ENCODE measurements around the gene DLG2.

DLG2 gene

DNA sequence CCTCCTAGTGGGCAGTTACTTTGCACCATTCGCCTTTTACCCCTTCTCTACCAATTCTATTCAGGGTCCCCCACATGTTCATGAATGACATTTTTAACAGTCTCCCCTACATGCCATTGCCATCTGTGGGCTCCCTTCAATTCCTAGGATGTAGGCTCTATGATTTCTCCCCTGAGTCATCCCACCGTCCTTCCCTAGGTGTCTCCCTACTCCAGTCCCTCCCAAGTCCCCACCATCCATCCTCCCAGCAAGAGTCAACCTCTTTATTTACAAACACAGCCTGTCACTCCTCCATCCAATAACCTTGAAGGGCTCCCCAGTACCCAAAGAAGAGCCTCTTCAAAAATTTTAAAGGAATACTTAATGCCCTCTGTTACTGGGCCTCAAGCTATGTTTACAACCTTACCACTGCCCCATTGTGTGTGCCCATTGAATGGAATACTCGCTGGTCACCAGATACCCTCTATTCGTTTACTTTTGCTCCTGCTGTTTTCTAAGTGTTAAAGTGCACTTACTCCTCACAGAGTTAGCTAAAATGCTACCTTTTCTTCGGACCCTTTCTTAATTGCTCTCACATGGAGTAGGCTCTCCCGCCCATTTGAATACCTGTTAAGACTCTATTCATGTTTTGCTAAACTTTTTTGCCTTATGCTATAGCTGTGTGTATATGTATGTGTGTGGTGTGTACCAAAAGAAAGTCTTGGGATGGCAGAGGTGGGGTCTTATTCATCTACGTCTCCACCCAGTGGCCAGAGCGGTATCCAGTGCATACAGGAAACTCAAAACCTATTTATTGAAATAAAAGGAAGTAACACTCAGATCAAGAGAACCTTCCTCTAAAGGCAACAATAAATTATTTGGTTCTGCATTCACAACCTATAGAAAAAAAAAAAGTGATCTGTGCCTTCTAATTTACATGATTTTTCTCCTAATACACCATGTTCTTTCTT, 2105.2 kb downstream of the DLG2 start:
- peak; percentile 34 for DNase-seq (ENCODE audit: low spot score)

GRCh38 chr11:83520849-83521248, 2106.3 kb downstream of the DLG2 start:
- DNase-seq (ENCODE audit: low spot score), result no peak

- no peak for DNase-seq (ENCODE audit: low spot score)
These were observed 2115.5 kb downstream of the DLG2 start for GRCh38 chr11:83511646-83512045.

DNA sequence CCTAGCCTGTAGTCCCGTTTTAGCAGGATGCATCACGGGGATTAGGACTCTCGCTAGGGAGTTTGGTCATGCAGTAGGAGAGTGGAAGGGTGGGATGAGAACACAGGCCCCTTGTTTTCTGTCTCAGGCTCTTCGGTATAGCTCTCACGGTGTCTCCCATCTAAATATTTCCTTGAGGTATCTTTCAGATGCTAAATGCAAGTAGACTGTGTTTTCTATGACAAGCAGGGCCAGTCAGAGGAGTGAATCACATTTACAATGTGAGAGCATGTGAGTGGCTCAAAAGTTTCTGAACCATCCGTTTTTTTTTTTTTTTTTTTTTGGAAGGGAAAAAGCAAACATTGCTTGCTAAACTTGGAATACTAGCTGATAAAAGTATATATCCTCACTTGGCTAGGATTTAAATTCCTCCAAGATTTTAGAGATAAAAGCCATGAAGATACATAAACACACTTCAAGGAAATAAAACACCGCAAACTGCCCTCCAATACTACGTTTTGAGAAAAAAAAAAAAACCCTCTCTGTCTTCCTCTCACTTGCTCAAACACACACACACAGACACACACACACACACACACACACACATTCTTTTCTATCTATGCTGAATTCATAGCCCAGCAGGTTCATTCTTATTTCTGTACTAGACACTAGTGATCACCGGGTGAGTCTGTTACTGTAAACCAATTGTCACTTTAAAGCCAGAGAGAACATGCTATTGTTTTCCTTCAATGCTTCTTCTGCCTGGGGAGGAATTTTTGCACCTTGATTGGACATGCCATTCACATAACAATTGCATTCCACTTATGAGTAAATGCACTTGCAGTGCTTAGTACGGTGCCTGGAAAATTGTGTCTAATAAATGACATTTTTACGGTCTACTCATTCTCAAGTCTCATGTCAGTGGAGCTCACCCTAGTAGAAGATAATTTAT, 2116.3 kb downstream of the DLG2 start:
- no peak for DNase-seq (ENCODE audit: low spot score)

- DNase-seq (ENCODE audit: low spot score), result no peak
These were observed 2118.3 kb downstream of the DLG2 start for GRCh38 chr11:83508804-83509203.

- no peak for DNase-seq (ENCODE audit: low spot score)
These were observed 2125.1 kb downstream of the DLG2 start for GRCh38 chr11:83502041-83502440.

DNA sequence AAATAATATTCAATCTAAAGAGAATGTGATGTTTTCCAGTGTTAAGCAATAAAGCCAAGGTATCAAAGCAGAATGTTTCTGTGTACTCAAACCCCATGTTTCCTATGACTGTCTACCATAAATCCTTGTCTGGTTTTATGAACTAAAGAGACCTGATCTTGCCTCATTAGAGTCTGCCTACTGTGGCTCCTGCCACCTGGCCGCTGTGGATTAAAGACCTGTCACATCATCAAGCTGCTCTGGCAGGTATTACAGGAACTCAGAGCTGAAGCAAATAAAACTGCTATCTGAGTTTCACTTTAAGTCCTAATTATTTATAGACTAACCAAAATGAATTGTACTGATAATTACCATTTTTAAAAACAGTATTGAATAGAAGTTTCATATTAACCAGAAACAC, 2133.2 kb downstream of the DLG2 start:
- no peak for DNase-seq (ENCODE audit: low spot score)

- no peak for DNase-seq (ENCODE audit: low spot score)
These were observed 2134.1 kb downstream of the DLG2 start for GRCh38 chr11:83493034-83493433.

GRCh38 chr11:83483808-83484207, 2143.3 kb downstream of the DLG2 start:
- no peak for DNase-seq (ENCODE audit: low spot score)

DNA sequence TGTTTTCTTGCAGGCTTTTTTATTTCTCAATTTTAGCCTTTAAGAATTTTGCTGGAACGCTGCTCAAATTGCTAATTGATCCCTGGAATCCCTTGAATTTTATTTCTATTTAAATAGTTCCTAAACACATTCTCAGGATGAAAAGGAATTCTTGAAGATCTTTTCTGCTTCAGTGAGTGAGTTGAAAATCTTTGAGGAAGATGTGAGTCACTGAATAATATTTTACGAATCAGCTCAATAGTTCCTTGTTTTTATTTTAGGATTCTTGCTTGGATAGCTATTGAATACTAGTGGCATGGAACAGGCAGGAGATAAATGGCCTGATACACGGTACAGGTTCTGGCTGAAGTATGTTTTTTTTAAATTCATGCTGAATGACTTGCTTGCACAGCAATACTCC, 2146.3 kb downstream of the DLG2 start:
- no peak for DNase-seq (ENCODE audit: low spot score)

DNA sequence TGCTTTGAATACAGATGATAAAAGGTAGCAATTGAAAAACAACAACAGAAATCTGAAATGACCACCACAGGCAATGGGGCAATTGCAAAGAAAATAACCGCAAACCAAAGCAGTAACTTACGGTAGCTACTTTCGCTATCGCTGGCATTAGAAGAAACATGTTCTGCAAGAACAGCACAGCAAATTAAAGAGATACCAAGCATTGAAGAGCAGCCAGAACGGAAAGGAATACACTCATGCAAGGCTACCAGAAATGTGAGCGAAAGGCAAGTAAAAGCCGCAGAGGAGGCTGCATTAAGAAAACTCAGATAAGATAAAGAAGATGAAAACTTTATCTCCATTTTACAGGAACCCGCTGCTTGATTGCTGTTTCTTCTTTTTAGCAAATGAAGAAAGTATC, 2146.9 kb downstream of the DLG2 start:
- DNase-seq (ENCODE audit: low spot score), result no peak

GRCh38 chr11:83477772-83478171, 2149.4 kb downstream of the DLG2 start:
- no peak for DNase-seq (ENCODE audit: low spot score)

GRCh38 chr11:83475760-83476159, 2151.4 kb downstream of the DLG2 start:
- DNase-seq (ENCODE audit: low spot score), result no peak

GRCh38 chr11:83473743-83474142, 2153.4 kb downstream of the DLG2 start:
- no peak for DNase-seq (ENCODE audit: low spot score)

DNA sequence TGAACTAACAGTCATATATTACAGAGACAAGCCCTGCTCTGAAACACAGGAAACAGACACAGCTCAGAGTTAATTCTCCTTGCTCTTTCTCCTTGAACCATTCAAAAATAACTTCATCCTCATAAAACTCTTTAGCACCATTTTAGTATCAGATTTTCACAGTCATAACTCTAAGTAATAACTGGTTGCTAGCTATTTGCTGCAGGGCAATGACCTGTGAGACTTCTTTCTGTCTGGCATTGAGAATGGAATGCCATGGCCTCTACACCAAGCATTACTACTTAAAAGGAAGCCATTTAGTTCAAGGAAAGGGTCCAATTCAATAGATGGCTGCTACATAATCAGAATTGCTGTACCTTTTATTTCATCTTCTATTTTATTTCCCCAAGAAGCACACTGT, 2154.3 kb downstream of the DLG2 start:
- DNase-seq (ENCODE audit: low spot score), result no peak

DNA sequence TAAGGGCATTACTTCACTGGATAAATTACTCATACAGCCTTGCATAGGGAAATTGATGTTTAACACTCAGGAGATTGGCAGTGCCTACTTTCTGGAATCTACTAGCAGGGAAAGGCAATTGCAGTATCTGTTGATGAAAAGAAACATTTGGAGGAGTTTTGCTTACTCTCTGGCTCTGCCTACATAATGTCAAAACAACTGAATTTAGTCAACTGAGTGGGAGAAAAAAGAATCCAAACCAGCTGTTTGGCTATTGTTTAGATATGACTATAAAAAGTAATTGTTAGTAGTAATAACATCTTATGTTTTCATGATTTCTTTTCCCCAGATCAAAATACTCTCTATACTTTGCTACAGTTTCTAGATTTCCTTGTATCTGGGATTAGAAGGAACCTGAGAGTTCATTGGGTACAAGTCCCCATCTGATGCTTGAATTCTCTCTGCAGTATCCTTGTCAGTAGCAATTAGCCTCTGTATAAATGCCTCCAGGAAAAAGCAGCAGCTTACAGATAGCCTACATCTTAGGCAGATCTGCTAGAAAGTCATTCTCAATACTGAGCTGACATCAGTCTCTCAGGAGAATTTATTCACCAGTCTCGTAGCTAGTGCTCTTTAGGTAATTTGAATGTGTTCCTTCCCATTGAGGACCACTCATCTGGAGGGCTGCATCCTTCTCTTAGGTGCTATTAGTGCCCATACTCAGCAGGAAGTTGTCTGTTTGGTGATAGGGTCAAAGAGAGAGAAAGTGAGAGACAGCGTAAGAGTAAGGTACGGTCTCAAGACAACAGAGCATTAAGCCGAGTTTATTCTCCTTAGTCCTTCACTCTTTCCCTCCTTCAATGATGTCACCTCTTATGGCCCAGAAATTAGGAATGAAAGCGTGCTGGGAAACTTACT, 2155.1 kb downstream of the DLG2 start:
- DNase-seq (ENCODE audit: low spot score), result no peak

DNA sequence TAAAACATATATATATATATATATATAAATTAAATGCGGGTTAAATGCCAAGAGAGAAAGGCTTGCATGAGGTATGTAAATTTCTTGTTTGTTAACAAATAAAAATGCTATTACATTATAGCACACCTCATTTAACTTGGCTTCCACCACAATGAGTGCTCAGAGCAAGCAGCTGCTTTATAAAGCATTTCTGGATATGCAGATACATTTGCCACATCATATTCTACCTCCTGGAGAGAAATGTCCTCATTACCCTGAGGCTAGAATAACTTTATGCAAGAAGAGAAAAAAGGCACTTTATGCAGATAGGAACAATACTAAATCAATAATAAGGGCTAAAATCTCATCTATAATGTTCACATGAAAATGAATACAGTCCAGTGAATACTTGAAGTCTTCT, 2159.3 kb downstream of the DLG2 start:
- DNase-seq (ENCODE audit: low spot score), result no peak

GRCh38 chr11:83464160-83464944, 2162.8 kb downstream of the DLG2 start:
- no peak for DNase-seq (ENCODE audit: low spot score)

- no peak for DNase-seq (ENCODE audit: low spot score)
These were observed 2167.3 kb downstream of the DLG2 start for GRCh38 chr11:83459798-83460197.

GRCh38 chr11:83456566-83456965, 2170.6 kb downstream of the DLG2 start:
- no peak for DNase-seq (ENCODE audit: low spot score)

GRCh38 chr11:83456075-83456474, 2171.1 kb downstream of the DLG2 start:
- no peak for DNase-seq (ENCODE audit: low spot score)
